ENCODE results near the gene MDK. TPM values are rescaled to one million over a fixed set of nuclear protein-coding genes. Genes with fewer than 3 reads are reported as not detected.

The MDK gene
- total RNA-seq, 1 experiment from 2014 or later = 252 TPM

DNA sequence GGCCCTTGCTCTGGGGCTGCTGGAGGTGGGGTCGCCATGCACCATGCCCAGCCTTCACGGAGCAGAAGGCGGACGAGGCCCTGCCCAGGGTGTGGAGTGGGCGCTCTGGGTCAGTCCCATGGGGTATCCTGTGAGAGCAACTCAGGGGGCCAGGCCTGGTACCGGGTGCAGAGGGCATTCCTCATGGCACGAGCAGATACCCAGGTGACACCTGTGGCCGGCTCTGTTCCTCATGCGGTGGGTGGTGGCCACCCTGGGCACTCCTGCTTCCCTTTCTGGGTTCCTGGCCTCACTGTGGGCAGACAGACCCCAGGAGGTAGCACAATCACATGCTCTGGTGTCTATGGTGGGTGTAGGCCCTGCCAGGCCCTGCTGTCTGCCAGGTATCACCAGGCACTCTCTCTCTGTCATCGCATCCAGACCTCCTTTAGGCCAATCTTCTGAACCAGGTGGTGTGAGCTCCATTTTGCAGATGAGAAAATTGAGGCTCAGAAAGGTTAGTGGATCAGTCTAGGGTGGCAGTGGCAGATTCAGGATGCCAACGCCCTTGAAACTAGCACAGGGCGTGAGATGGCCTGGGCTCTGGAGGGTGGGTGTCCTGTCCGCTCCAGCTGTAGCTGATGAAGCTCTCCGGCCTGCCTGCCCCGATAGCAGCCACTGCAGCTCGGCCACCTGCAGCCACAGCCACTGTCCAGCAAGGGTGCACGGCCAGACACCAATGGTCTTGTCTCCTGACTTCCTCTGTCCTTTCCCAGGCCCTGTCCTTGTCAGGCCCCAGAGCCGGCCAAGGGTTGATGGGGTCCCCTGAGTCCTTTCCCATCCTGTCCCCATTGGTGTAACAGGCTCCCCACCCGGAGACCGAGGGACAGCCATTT, 19.1 kb upstream of the MDK start:
- ChIA-PET CTCF (no interaction called here), POLR2A (no interaction called here)
- no peaks in the 10 kb centered on the region for H3K27me3 ChIP-seq (ENCODE audit: control insufficient read depth, insufficient read depth, low read length)
- no TSS peak for BruUV-seq (replicated peaks)
- in situ Hi-C loops (cut with HindIII; ENCODE audit: low pct_unique_long_range_greater_than_20kb, low sequenced_read_pairs) = no loop called here
- H3K4me1 ChIP-seq (ENCODE audit: control insufficient read depth, insufficient read depth, low read length) = peaks cover 67% of the 10 kb centered on the region
- H3K4me3 ChIP-seq (ENCODE audit: low read depth in 2 of 2, low read length in 2 of 2) = peak overlapping the region in 1 of 2 experiments; percentile 37; a peak in 2 of 4 replicates
- no peaks in the 10 kb centered on the region for H3K9me3 ChIP-seq (ENCODE audit: control insufficient read depth, insufficient read depth, low read depth, low read length)
- DNase-seq (ENCODE audit: low read depth, low spot score) (no peak), ATAC-seq (no peak)
- intact Hi-C loops (cut with micrococcal nuclease; ENCODE audit: unreplicated experiment) = no loop called here
- no peaks in the 10 kb centered on the region; the same call in 1 of the 2 replicates for H3K36me3 ChIP-seq (ENCODE audit: control insufficient read depth, insufficient read depth, low read length)
- peak overlapping the region; percentile 95 for H3K27ac ChIP-seq (ENCODE audit: low read length)
- TF ChIP-seq, protein P1, sequence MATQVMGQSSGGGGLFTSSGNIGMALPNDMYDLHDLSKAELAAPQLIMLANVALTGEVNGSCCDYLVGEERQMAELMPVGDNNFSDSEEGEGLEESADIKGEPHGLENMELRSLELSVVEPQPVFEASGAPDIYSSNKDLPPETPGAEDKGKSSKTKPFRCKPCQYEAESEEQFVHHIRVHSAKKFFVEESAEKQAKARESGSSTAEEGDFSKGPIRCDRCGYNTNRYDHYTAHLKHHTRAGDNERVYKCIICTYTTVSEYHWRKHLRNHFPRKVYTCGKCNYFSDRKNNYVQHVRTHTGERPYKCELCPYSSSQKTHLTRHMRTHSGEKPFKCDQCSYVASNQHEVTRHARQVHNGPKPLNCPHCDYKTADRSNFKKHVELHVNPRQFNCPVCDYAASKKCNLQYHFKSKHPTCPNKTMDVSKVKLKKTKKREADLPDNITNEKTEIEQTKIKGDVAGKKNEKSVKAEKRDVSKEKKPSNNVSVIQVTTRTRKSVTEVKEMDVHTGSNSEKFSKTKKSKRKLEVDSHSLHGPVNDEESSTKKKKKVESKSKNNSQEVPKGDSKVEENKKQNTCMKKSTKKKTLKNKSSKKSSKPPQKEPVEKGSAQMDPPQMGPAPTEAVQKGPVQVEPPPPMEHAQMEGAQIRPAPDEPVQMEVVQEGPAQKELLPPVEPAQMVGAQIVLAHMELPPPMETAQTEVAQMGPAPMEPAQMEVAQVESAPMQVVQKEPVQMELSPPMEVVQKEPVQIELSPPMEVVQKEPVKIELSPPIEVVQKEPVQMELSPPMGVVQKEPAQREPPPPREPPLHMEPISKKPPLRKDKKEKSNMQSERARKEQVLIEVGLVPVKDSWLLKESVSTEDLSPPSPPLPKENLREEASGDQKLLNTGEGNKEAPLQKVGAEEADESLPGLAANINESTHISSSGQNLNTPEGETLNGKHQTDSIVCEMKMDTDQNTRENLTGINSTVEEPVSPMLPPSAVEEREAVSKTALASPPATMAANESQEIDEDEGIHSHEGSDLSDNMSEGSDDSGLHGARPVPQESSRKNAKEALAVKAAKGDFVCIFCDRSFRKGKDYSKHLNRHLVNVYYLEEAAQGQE (IDR thresholded peaks at IDR 0.05; ENCODE audit: insufficient read depth in 1 of 2, low read depth in 2 of 2, low read length in 1 of 2) = no peak
- TF ChIP-seq SIN3A (IDR thresholded peaks at IDR 0.05; ENCODE audit: borderline replicate concordance, insufficient read depth, low read depth, low read length) = no peak
- no peak for TF ChIP-seq TCF7L2 (IDR thresholded peaks at IDR 0.05; ENCODE audit: low read depth, low read length)
- no peak for TF ChIP-seq POLR2AphosphoS5 (IDR thresholded peaks at IDR 0.05; ENCODE audit: low read depth, low read length)
- TF ChIP-seq, protein P2, sequence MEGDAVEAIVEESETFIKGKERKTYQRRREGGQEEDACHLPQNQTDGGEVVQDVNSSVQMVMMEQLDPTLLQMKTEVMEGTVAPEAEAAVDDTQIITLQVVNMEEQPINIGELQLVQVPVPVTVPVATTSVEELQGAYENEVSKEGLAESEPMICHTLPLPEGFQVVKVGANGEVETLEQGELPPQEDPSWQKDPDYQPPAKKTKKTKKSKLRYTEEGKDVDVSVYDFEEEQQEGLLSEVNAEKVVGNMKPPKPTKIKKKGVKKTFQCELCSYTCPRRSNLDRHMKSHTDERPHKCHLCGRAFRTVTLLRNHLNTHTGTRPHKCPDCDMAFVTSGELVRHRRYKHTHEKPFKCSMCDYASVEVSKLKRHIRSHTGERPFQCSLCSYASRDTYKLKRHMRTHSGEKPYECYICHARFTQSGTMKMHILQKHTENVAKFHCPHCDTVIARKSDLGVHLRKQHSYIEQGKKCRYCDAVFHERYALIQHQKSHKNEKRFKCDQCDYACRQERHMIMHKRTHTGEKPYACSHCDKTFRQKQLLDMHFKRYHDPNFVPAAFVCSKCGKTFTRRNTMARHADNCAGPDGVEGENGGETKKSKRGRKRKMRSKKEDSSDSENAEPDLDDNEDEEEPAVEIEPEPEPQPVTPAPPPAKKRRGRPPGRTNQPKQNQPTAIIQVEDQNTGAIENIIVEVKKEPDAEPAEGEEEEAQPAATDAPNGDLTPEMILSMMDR (IDR thresholded peaks at IDR 0.05) = no peak

DNA sequence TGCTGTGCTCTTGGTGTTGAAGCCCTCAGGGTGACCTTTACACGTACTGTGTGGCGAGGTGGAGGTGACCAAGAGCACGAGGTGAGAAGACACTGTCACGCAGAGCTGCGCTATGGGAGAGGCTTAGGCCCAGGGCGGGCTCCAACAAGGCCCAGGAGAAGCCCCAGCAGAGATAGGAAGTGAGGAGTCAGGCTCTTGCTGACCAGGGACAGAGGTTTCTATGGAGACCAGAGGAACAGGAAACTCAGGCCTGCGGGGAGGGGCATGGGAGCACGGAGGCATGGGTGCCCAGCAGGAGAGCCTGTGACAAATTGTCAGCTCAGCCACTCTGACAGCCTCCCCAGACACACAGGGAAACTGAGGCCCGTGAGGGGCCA, 18.4 kb upstream of the MDK start:
- Histone ChIP-seq H3K4me1 (ENCODE audit: control insufficient read depth, insufficient read depth, low read length) (peaks cover 65% of the 10 kb centered on the region), H3K27ac (ENCODE audit: low read length) (peak overlapping the region; percentile 95), H3K4me3 (ENCODE audit: low read depth in 2 of 2, low read length in 2 of 2) (peak overlapping the region in 1 of 2 experiments; percentile 35; a peak in 2 of 4 replicates), H3K9me3 (ENCODE audit: control insufficient read depth, insufficient read depth, low read depth, low read length) (no peaks in the 10 kb centered on the region), H3K36me3 (ENCODE audit: control insufficient read depth, insufficient read depth, low read length) (peaks cover 2% of the 10 kb centered on the region; the same call in 1 of the 2 replicates), H3K27me3 (ENCODE audit: control insufficient read depth, insufficient read depth, low read length) (no peaks in the 10 kb centered on the region)
- DNase-seq (ENCODE audit: low read depth, low spot score) = no peak
- no TSS peak for BruUV-seq (replicated peaks)
- ChIA-PET POLR2A (interaction anchor here (0.6 kb wide), 1 partner anchor 446 kb away, joined by 3 read pairs; the partner anchor contains the start of gene PEX16), CTCF (no interaction called here)
- ATAC-seq = peak; percentile 65
- in situ Hi-C loops (cut with HindIII; ENCODE audit: low pct_unique_long_range_greater_than_20kb, low sequenced_read_pairs) (no loop called here), intact Hi-C loops (cut with micrococcal nuclease; ENCODE audit: unreplicated experiment) (no loop called here)
- TF ChIP-seq, protein P1 (IDR thresholded peaks at IDR 0.05; ENCODE audit: insufficient read depth in 1 of 2, low read depth in 2 of 2, low read length in 1 of 2) = no peak
- no peak for TF ChIP-seq POLR2AphosphoS5 (IDR thresholded peaks at IDR 0.05; ENCODE audit: low read depth, low read length)
- TF ChIP-seq TCF7L2 (IDR thresholded peaks at IDR 0.05; ENCODE audit: low read depth, low read length) = no peak
- TF ChIP-seq SIN3A (IDR thresholded peaks at IDR 0.05; ENCODE audit: borderline replicate concordance, insufficient read depth, low read depth, low read length) = no peak
- TF ChIP-seq, protein P2 (IDR thresholded peaks at IDR 0.05) = no peak

Data from Panc1 (cell line).